ENCODE data around the gene DNAJC6.

DNAJC6 gene

GRCh38 chr1:65414538-65414937, 105.2 kb downstream of the DNAJC6 start:
- Mint-ChIP-seq H3K36me3 (ENCODE audit: low read depth) (no peaks in the 10 kb centered on the region), H3K27ac (peak overlapping the region in 1 of 3 experiments; percentile 43), H3K4me3 (no peak overlapping the region), H3K4me1 (peaks cover 1% of the 10 kb centered on the region), H3K9me3 (no peaks in the 10 kb centered on the region), H3K27me3 (ENCODE audit: low read depth) (no peaks in the 10 kb centered on the region)
- TF ChIP-seq, protein P1, sequence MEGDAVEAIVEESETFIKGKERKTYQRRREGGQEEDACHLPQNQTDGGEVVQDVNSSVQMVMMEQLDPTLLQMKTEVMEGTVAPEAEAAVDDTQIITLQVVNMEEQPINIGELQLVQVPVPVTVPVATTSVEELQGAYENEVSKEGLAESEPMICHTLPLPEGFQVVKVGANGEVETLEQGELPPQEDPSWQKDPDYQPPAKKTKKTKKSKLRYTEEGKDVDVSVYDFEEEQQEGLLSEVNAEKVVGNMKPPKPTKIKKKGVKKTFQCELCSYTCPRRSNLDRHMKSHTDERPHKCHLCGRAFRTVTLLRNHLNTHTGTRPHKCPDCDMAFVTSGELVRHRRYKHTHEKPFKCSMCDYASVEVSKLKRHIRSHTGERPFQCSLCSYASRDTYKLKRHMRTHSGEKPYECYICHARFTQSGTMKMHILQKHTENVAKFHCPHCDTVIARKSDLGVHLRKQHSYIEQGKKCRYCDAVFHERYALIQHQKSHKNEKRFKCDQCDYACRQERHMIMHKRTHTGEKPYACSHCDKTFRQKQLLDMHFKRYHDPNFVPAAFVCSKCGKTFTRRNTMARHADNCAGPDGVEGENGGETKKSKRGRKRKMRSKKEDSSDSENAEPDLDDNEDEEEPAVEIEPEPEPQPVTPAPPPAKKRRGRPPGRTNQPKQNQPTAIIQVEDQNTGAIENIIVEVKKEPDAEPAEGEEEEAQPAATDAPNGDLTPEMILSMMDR (IDR thresholded peaks at IDR 0.05; ENCODE audit: unreplicated experiment in 3 of 3) = no peak

GRCh38 chr1:65416767-65417166, 107.4 kb downstream of the DNAJC6 start:
- TF ChIP-seq, protein P1 (IDR thresholded peaks at IDR 0.05; ENCODE audit: unreplicated experiment in 3 of 3) = no peak

DNA sequence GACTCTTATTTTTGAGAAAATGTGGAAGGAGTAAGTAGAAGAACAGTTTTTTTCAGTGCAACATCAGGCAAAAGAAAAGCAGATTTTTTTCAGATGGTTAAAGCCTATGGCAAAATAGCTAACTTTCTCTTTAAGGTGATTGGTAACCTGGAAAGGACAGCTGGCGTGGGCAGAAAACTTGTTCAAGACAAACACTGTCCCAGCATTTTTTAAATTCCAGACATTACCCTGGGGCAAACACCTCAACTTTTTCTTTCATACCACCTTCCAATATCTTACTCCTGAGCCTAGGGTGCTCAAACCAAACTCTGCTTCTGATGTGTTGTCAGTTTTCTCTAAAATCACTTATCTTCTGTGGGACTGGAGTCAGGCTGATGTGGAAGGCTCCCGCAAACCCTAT, 108.4 kb downstream of the DNAJC6 start:
- Mint-ChIP-seq H3K4me1 (peaks cover 3% of the 10 kb centered on the region), H3K36me3 (ENCODE audit: low read depth) (no peaks in the 10 kb centered on the region), H3K27me3 (ENCODE audit: low read depth) (peaks cover 5% of the 10 kb centered on the region), H3K9me3 (no peaks in the 10 kb centered on the region), H3K4me3 (peak overlapping the region; percentile 8 to 63 (median 50)), H3K27ac (peak overlapping the region in 1 of 3 experiments; percentile 95)
- TF ChIP-seq, protein P1 (IDR thresholded peaks at IDR 0.05; ENCODE audit: unreplicated experiment in 3 of 3) = no peak

More at GRCh38 chr1:65416767-65417166, 107.4 kb downstream of the DNAJC6 start:
- peaks cover 5% of the 10 kb centered on the region for H3K27me3 Mint-ChIP-seq (ENCODE audit: low read depth)
- H3K36me3 Mint-ChIP-seq (ENCODE audit: low read depth) = no peaks in the 10 kb centered on the region
- no peak overlapping the region for H3K27ac Mint-ChIP-seq
- H3K4me1 Mint-ChIP-seq = peaks cover 3% of the 10 kb centered on the region
- H3K4me3 Mint-ChIP-seq = no peak overlapping the region
- no peaks in the 10 kb centered on the region for H3K9me3 Mint-ChIP-seq

DNA sequence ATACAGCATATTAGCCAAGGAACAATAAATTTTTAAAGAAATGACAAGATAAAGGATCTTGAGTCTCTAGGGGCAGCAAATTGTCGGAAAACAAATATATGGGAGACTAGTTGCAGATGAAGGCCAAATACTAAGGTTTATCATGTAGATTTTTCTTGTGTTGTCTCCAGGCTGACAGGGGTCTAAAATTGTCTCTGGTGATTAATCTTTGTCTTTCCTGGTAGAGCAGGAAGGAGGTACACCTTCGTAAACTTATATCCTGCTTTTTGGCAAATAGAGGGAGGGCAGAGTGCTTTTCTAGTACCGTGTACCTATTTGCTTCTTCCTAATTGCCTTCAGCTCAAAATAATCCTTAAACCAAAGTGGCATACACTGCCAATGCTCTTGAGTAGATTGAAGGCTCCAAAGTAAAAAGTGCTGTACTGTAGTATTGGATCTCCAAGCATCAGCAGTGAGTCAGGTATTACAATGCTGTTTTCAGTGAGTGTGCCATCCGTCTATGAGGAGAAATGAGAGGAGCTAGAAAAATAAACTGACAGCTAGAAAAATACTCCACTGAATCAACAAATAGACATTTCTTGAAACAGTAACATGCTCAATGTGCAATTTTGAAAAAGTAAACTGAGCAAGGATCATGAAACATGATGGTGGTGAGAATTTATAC, 109.3 kb downstream of the DNAJC6 start:
- Mint-ChIP-seq H3K36me3 (ENCODE audit: low read depth) (no peaks in the 10 kb centered on the region), H3K4me1 (peaks cover 3% of the 10 kb centered on the region), H3K4me3 (peak overlapping the region in 1 of 3 experiments; percentile 92), H3K9me3 (no peaks in the 10 kb centered on the region), H3K27me3 (ENCODE audit: low read depth) (peaks cover 5% of the 10 kb centered on the region), H3K27ac (peak overlapping the region in 1 of 3 experiments; percentile 95)
- TF ChIP-seq, protein P1 (IDR thresholded peaks at IDR 0.05; ENCODE audit: unreplicated experiment in 3 of 3) = no peak

- Mint-ChIP-seq H3K27me3 (ENCODE audit: low read depth) (peaks cover 5% of the 10 kb centered on the region), H3K4me1 (peaks cover 3% of the 10 kb centered on the region), H3K4me3 (peak overlapping the region in 1 of 3 experiments; percentile 92), H3K27ac (peak overlapping the region in 1 of 3 experiments; percentile 95), H3K36me3 (ENCODE audit: low read depth) (peaks cover 9% of the 10 kb centered on the region), H3K9me3 (no peaks in the 10 kb centered on the region)
- TF ChIP-seq, protein P1 (IDR thresholded peaks at IDR 0.05; ENCODE audit: unreplicated experiment in 3 of 3) = no peak
Observed at GRCh38 chr1:65419681-65420589, 110.6 kb downstream of the DNAJC6 start.

Measured in nephron (organoid).